ENCODE data around the gene TAS2R31.

The TAS2R31 gene

DNA sequence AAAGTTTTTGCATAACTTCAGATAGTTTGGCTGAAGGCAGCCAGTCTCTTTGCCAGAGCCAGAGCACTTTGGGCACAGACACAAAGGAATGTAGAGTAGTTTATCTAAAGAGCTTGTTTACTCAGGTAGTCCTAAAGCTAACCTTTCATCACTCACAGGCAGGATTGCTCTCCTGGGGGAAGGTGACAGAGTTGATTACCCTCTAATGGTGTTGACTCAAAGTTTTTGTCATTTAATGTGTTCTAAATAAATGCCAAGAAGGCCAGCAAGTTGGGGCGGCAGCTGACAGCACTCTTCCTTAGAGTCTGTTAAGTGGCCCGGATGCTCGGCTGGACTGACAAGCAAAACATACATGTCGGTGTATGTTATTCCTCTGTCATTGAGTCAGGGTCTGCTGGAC, 40.2 kb upstream of the TAS2R31 start:
- Histone ChIP-seq H3K9me2 (ENCODE audit: low read depth, low read length) (no peaks in the 10 kb centered on the region), H3K9me3 (ENCODE audit: low read length) (no peaks in the 10 kb centered on the region), H3F3A (ENCODE audit: insufficient read depth, low read length) (no peaks in the 10 kb centered on the region), H4K20me1 (ENCODE audit: insufficient read depth, low read length) (no peaks in the 10 kb centered on the region), H3K4me2 (ENCODE audit: low read length) (no peak overlapping the region), H3K9ac (ENCODE audit: low read length) (no peak overlapping the region), H3K79me2 (ENCODE audit: insufficient read depth, low read length) (no peaks in the 10 kb centered on the region), H3K36me3 (ENCODE audit: insufficient read depth, low read length) (no peaks in the 10 kb centered on the region), H3K27ac (ENCODE audit: low read depth, low read length, poor library complexity, severe bottlenecking) (no peak overlapping the region), H3K4me1 (ENCODE audit: insufficient read depth, low read length, severe bottlenecking) (no peaks in the 10 kb centered on the region), H2AFZ (ENCODE audit: low read length) (no peak overlapping the region), H3K27me3 (ENCODE audit: insufficient read depth, low read length) (no peaks in the 10 kb centered on the region), H3K4me3 (ENCODE audit: low read depth, low read length, poor library complexity, severe bottlenecking) (no peak overlapping the region)
- TF ChIP-seq CTCF (IDR thresholded peaks at IDR 0.05; ENCODE audit: low read length), result no peak
- no peak for TF ChIP-seq EZH2 (IDR thresholded peaks at IDR 0.05; ENCODE audit: borderline replicate concordance, low read length)

GRCh38 chr12:11070999-11071398, 39.8 kb upstream of the TAS2R31 start:
- Histone ChIP-seq H4K20me1 (ENCODE audit: insufficient read depth, low read length) (no peaks in the 10 kb centered on the region), H3K9ac (ENCODE audit: low read length) (no peak overlapping the region), H3K4me1 (ENCODE audit: insufficient read depth, low read length, severe bottlenecking) (no peaks in the 10 kb centered on the region), H3K9me3 (ENCODE audit: low read length) (no peaks in the 10 kb centered on the region), H3K4me2 (ENCODE audit: low read length) (no peak overlapping the region), H2AFZ (ENCODE audit: low read length) (no peak overlapping the region), H3K4me3 (ENCODE audit: low read depth, low read length, poor library complexity, severe bottlenecking) (no peak overlapping the region), H3K9me2 (ENCODE audit: low read depth, low read length) (no peaks in the 10 kb centered on the region), H3K27ac (ENCODE audit: low read depth, low read length, poor library complexity, severe bottlenecking) (no peak overlapping the region), H3K27me3 (ENCODE audit: insufficient read depth, low read length) (no peaks in the 10 kb centered on the region), H3K36me3 (ENCODE audit: insufficient read depth, low read length) (no peaks in the 10 kb centered on the region), H3K79me2 (ENCODE audit: insufficient read depth, low read length) (no peaks in the 10 kb centered on the region), H3F3A (ENCODE audit: insufficient read depth, low read length) (no peaks in the 10 kb centered on the region)
- no peak for TF ChIP-seq CTCF (IDR thresholded peaks at IDR 0.05; ENCODE audit: low read length)
- TF ChIP-seq EZH2 (IDR thresholded peaks at IDR 0.05; ENCODE audit: borderline replicate concordance, low read length), result no peak

DNA sequence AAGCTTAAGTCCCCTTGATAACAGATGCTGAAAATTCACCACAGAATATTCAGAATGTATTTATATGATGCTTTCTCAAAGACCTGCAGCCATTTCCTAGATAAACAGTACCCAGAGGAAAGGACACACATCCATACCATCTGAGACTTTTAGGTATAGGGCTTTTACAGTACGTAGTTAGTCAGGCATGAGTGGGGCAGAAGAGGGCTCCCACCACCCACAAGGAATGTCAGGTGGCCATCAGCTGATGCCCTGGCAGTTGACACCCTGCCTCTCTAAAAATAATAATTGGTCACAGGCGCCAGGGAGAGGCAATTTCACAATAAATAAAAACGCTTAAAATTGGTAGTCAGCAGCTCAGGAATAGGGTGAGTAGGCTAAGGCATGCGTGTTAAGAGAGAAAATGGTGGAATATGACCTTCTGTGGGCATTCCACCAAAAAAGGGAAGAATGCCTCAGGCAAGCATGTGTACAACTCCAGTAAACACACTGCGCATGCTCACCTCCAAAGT, 38.7 kb upstream of the TAS2R31 start:
- H3K9me3 ChIP-seq (ENCODE audit: low read length), result no peaks in the 10 kb centered on the region
- H3K9ac ChIP-seq (ENCODE audit: low read length), result no peak overlapping the region
- H3K4me2 ChIP-seq (ENCODE audit: low read length), result no peak overlapping the region
- no peak overlapping the region for H2AFZ ChIP-seq (ENCODE audit: low read length)
- H3K36me3 ChIP-seq (ENCODE audit: insufficient read depth, low read length), result no peaks in the 10 kb centered on the region
- H3K27ac ChIP-seq (ENCODE audit: low read depth, low read length, poor library complexity, severe bottlenecking), result no peak overlapping the region
- H3K79me2 ChIP-seq (ENCODE audit: insufficient read depth, low read length), result no peaks in the 10 kb centered on the region
- TF ChIP-seq CTCF (IDR thresholded peaks at IDR 0.05; ENCODE audit: low read length), result no peak
- no peak for TF ChIP-seq EZH2 (IDR thresholded peaks at IDR 0.05; ENCODE audit: borderline replicate concordance, low read length)
- H3K9me2 ChIP-seq (ENCODE audit: low read depth, low read length), result no peaks in the 10 kb centered on the region
- H3K4me3 ChIP-seq (ENCODE audit: low read depth, low read length, poor library complexity, severe bottlenecking), result no peak overlapping the region
- H3K27me3 ChIP-seq (ENCODE audit: insufficient read depth, low read length), result no peaks in the 10 kb centered on the region
- H3F3A ChIP-seq (ENCODE audit: insufficient read depth, low read length), result no peaks in the 10 kb centered on the region
- no peaks in the 10 kb centered on the region for H3K4me1 ChIP-seq (ENCODE audit: insufficient read depth, low read length, severe bottlenecking)
- H4K20me1 ChIP-seq (ENCODE audit: insufficient read depth, low read length), result no peaks in the 10 kb centered on the region
